22Rv1 (cell line): Measurements from ENCODE around the gene TRIM52.

ENCODE experiments used
- CTCF ChIP-seq: fragments of 450-650 bp; IDR thresholded peaks from 2 replicates; pipeline ENCODE4 v1.5.1; 2017; ENCODE audit warnings: mild to moderate bottlenecking
- ZFX ChIP-seq: fragments of 450-650 bp; IDR thresholded peaks from 2 replicates; pipeline ENCODE4 v1.6.1; 2017; ENCODE audit warnings: antibody characterized with exemption, borderline replicate concordance

GRCh38 chr5:181259283-181259682, 1.7 kb downstream of the TRIM52 start:
- 0 out of 2 replicates have a peak, but pooled peaks have one; percentile 7 for TF ChIP-seq CTCF
- no peak for TF ChIP-seq ZFX
